Breast epithelium (tissue), 4 donors: ENCODE data around the gene TMEM131. TPM values are rescaled to one million over a fixed set of nuclear protein-coding genes. Genes with fewer than 3 reads are reported as not detected.

ENCODE experiments used
- DNase-seq, 2 donors: peaks; one replicate each; pipeline ENCODE4 v3.0.0-alpha.2; 2019; ENCODE audit warnings: low spot score in 2 of 2
- H3K27ac ChIP-seq, 2 donors: fragments of 200-600 bp; sonication (generic) in 1 of 2; one replicate each; pipeline ENCODE4 v1.5.1; 2016 to 2019; ENCODE audit warnings: mild to moderate bottlenecking in 1 of 2
- H3K27me3 ChIP-seq, 2 donors: fragments of 200-600 bp; sonication (generic) in 1 of 2; one replicate each; pipeline versions ENCODE4 v1.5.1 to v1.6.0; 2017 to 2019; ENCODE audit warnings: control low read depth in 1 of 2, mild to moderate bottlenecking in 1 of 2
- H3K36me3 ChIP-seq: fragments of 200-600 bp; one replicate; pipeline ENCODE4 v1.5.1; 2019
- H3K4me1 ChIP-seq, 2 donors: fragments of 200-600 bp; sonication (generic); one replicate each; pipeline ENCODE4 v1.5.1; 2016 to 2019; ENCODE audit warnings: control low read depth in 1 of 2
- H3K4me3 ChIP-seq, 3 donors: fragments of 200-600 bp; sonication (generic); 1 replicate in 2 of 3; 2 replicates in 1 of 3; pipeline ENCODE4 v1.5.1; 2016 to 2019; ENCODE audit warnings: mild to moderate bottlenecking in 3 of 3, moderate library complexity in 2 of 3
- H3K9me3 ChIP-seq, 2 donors: fragments of 200-600 bp; sonication (generic) in 1 of 2; one replicate each; pipeline ENCODE4 v1.5.1; 2016 to 2019; ENCODE audit warnings: control low read depth in 1 of 2
- CTCF ChIP-seq, 3 donors: fragments of 450-650 bp; IDR thresholded peaks; one replicate each; pipeline ENCODE4 v1.5.1; 2016 to 2017; ENCODE audit warnings: antibody characterized with exemption in 3 of 3, mild to moderate bottlenecking in 3 of 3, moderate library complexity in 3 of 3
- POLR2A ChIP-seq: fragments of 450-650 bp; IDR thresholded peaks from one replicate; pipeline ENCODE4 v1.6.1; 2016; ENCODE audit warnings: antibody characterized with exemption, mild to moderate bottlenecking, moderate library complexity
- POLR2AphosphoS5 ChIP-seq, 3 donors: sonication (generic); formaldehyde crosslinking; IDR thresholded peaks; one replicate each; pipeline ENCODE4 v1.6.1; 2017; ENCODE audit warnings: antibody characterized with exemption in 3 of 3
- intact Hi-C: fragments of 100-400 bp; cut with DNase I; formaldehyde crosslinking; loops from one replicate; pipeline ENCODE4 v1.15.1; 2023; ENCODE audit warnings: low total_unique reads
- total RNA-seq, 3 donors: library from RNA; depleted of rRNA; stranded (reverse); fragments of >200 nt; gene quantifications; one replicate each; pipeline ENCODE4 v1.1.0, GENCODE V29; 2016

TMEM131 gene
- total RNA-seq, 3 donors from 2014 or later: 30.6 to 47.4 (median 41.3) TPM

- Histone ChIP-seq H3K4me3 (no peak overlapping the region), H3K4me1 (no peaks in the 10 kb centered on the region), H3K9me3 (no peaks in the 10 kb centered on the region), H3K27ac (no peak overlapping the region), H3K27me3 (no peaks in the 10 kb centered on the region), H3K36me3 (peaks cover 16% of the 10 kb centered on the region)
- DNase-seq: no peak
- TF ChIP-seq POLR2A (no peak), POLR2AphosphoS5 (IDR thresholded peaks at IDR 0.05) (no peak), CTCF (IDR thresholded peaks at IDR 0.05) (no peak)
- intact Hi-C loops: no loop called here
Observed at GRCh38 chr2:97792416-97792815, 203.3 kb downstream of the TMEM131 start.

DNA sequence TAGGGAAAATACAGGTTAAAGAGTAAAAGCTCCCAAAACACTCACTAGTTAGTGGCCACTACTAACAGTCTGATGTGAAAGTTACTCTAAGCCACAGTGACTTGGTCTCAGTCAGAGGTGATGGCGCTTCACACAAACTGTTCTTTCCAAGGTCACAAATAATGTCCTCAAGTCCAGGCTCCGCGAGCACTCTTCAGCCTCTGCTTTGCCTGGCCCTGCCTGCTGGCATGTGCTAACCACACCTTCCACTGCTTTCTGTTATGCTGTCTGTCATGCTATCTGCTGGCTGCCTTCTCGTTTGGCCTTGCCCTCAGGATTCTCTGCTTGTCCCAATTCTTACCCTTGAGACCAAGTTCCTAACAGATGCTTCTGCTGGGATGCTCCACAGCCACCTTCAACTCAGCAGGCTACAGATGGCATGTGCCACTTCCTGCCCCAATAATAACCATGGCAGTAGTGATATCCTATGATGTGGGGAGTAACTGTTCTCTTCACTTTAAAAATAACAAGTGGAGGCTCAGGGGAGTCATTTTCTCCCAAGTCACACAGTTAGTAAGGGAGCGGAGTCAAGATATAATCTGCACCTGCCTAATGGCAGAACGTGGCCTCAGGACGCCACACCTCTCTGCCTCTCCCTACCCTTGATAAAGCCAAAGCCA is 206.6 kb downstream of the TMEM131 start:
- H3K27ac ChIP-seq: no peak overlapping the region
- peaks cover 13% of the 10 kb centered on the region for H3K36me3 ChIP-seq

GRCh38 chr2:97785818-97786217 is 209.9 kb downstream of the TMEM131 start:
- H3K27me3 ChIP-seq: no peaks in the 10 kb centered on the region
- no peak overlapping the region for H3K4me3 ChIP-seq
- H3K36me3 ChIP-seq: no peaks in the 10 kb centered on the region
- no peaks in the 10 kb centered on the region for H3K4me1 ChIP-seq
- H3K27ac ChIP-seq: no peak overlapping the region
- TF ChIP-seq POLR2AphosphoS5 (IDR thresholded peaks at IDR 0.05) (no peak), POLR2A (no peak), CTCF (IDR thresholded peaks at IDR 0.05) (no peak)
- DNase-seq: no peak
- H3K9me3 ChIP-seq: no peaks in the 10 kb centered on the region
- intact Hi-C loops: no loop called here

More for the DNA sequence above, 206.6 kb downstream of the TMEM131 start:
- Histone ChIP-seq H3K9me3 (no peaks in the 10 kb centered on the region), H3K4me3 (no peak overlapping the region), H3K27me3 (no peaks in the 10 kb centered on the region), H3K4me1 (no peaks in the 10 kb centered on the region)
- TF ChIP-seq CTCF (IDR thresholded peaks at IDR 0.05) (no peak), POLR2A (no peak), POLR2AphosphoS5 (IDR thresholded peaks at IDR 0.05) (no peak)
- intact Hi-C loops: no loop called here
- DNase-seq: no peak

GRCh38 chr2:97784953-97785352 is 210.8 kb downstream of the TMEM131 start:
- no peak for DNase-seq
- H3K36me3 ChIP-seq: no peaks in the 10 kb centered on the region
- H3K27me3 ChIP-seq: no peaks in the 10 kb centered on the region
- H3K4me3 ChIP-seq: no peak overlapping the region
- no peaks in the 10 kb centered on the region for H3K9me3 ChIP-seq
- TF ChIP-seq POLR2A (no peak), POLR2AphosphoS5 (IDR thresholded peaks at IDR 0.05) (no peak), CTCF (IDR thresholded peaks at IDR 0.05) (no peak)
- intact Hi-C loops: no loop called here
- no peaks in the 10 kb centered on the region for H3K4me1 ChIP-seq
- H3K27ac ChIP-seq: no peak overlapping the region

GRCh38 chr2:97781981-97782380 is 213.8 kb downstream of the TMEM131 start:
- H3K27me3 ChIP-seq: no peaks in the 10 kb centered on the region
- H3K36me3 ChIP-seq: no peaks in the 10 kb centered on the region
- no peak for TF ChIP-seq CTCF (IDR thresholded peaks at IDR 0.05)
- TF ChIP-seq POLR2AphosphoS5 (IDR thresholded peaks at IDR 0.05): no peak
- no peak for TF ChIP-seq POLR2A
- DNase-seq: no peak
- H3K9me3 ChIP-seq: no peaks in the 10 kb centered on the region
- H3K4me1 ChIP-seq: no peaks in the 10 kb centered on the region
- H3K27ac ChIP-seq: no peak overlapping the region
- H3K4me3 ChIP-seq: no peak overlapping the region
- intact Hi-C loops: no loop called here
